H9 (cell line): Measurements from ENCODE around the gene FKBP11. TPM values are rescaled to one million over a fixed set of nuclear protein-coding genes. Genes with fewer than 3 reads are reported as not detected.
"Not testable (repeated sequence)": the region's sequence is repeated elsewhere in the genome, so short reads cannot be mapped to it uniquely, and the experiment has no call there.

ENCODE experiments used
- DNase-seq: peaks from one replicate; pipeline ENCODE4 v3.0.0-alpha.2; 2017
- H2AFZ ChIP-seq: one replicate; pipeline ENCODE4 v1.6.1; 2013; ENCODE audit warnings: mild to moderate bottlenecking, low read length, control low read depth, moderate library complexity
- H2AK5ac ChIP-seq: 2 replicates; pipeline ENCODE4 v1.6.1; 2013; ENCODE audit warnings: low read length, control low read depth, mixed read lengths; ENCODE audit not compliant: insufficient read length
- H2BK120ac ChIP-seq: one replicate; pipeline ENCODE4 v1.6.1; 2013; ENCODE audit warnings: low read depth, mild to moderate bottlenecking, low read length, control low read depth, inconsistent platforms; ENCODE audit not compliant: poor library complexity, severe bottlenecking
- H2BK12ac ChIP-seq: 2 replicates; pipeline ENCODE4 v1.6.1; 2013; ENCODE audit warnings: low read length, control low read depth, mixed read lengths, low read depth; ENCODE audit not compliant: insufficient read length
- H2BK15ac ChIP-seq: 2 replicates; pipeline ENCODE4 v1.6.1; 2013; ENCODE audit warnings: low read depth, low read length, control low read depth
- H2BK20ac ChIP-seq: one replicate; pipeline ENCODE4 v1.6.1; 2013; ENCODE audit warnings: low read depth, mild to moderate bottlenecking, low read length, control low read depth, inconsistent platforms; ENCODE audit not compliant: poor library complexity, severe bottlenecking
- H2BK5ac ChIP-seq: 2 replicates; pipeline ENCODE4 v1.6.1; 2013; ENCODE audit warnings: low read length, control low read depth, mixed read lengths; ENCODE audit not compliant: insufficient read length
- H3K14ac ChIP-seq: 2 replicates; pipeline ENCODE4 v1.6.1; 2013; ENCODE audit warnings: low read length, control low read depth; ENCODE audit not compliant: insufficient read depth
- H3K18ac ChIP-seq: 2 replicates; pipeline ENCODE4 v1.6.1; 2013; ENCODE audit warnings: low read depth, mild to moderate bottlenecking, mixed read lengths, low read length, control low read depth; ENCODE audit not compliant: insufficient read length
- H3K23ac ChIP-seq: 2 replicates; pipeline ENCODE4 v1.6.1; 2013; ENCODE audit warnings: low read length, control low read depth, mixed read lengths, low read depth; ENCODE audit not compliant: insufficient read length
- H3K23me2 ChIP-seq: 2 replicates; pipeline ENCODE4 v1.6.1; 2013; ENCODE audit warnings: low read depth, mild to moderate bottlenecking, mixed read lengths, low read length, control low read depth; ENCODE audit not compliant: insufficient read length, poor library complexity, severe bottlenecking
- H3K27ac ChIP-seq: 2 replicates; pipeline ENCODE4 v1.5.1; 2013; ENCODE audit warnings: low read length, control low read depth, mixed read lengths, low read depth; ENCODE audit not compliant: insufficient read length
- H3K27me3 ChIP-seq: 2 replicates; pipeline ENCODE4 v1.6.1; 2013; ENCODE audit warnings: low read length, control low read depth, inconsistent platforms; ENCODE audit not compliant: insufficient read depth
- H3K4ac ChIP-seq: 2 replicates; pipeline ENCODE4 v1.6.1; 2013; ENCODE audit warnings: low read depth, mild to moderate bottlenecking, control low read depth, inconsistent platforms, low read length, moderate library complexity
- H3K4me1 ChIP-seq: 2 replicates; pipeline ENCODE4 v1.6.1; 2013; ENCODE audit warnings: low read length, control low read depth, inconsistent platforms; ENCODE audit not compliant: insufficient read depth
- H3K4me2 ChIP-seq: 2 replicates; pipeline ENCODE4 v1.6.1; 2013; ENCODE audit warnings: low read length, control low read depth, mixed read lengths; ENCODE audit not compliant: insufficient read length, insufficient read depth
- H3K56ac ChIP-seq: 2 replicates; pipeline ENCODE4 v1.6.1; 2013; ENCODE audit warnings: low read depth, mild to moderate bottlenecking, mixed read lengths, low read length, control low read depth; ENCODE audit not compliant: insufficient read length
- H3K79me1 ChIP-seq: 2 replicates; pipeline ENCODE4 v1.6.1; 2013; ENCODE audit warnings: low read depth, mild to moderate bottlenecking, moderate library complexity, low read length, control low read depth, inconsistent platforms; ENCODE audit not compliant: insufficient read depth, poor library complexity, severe bottlenecking
- H3K79me2 ChIP-seq: 2 replicates; pipeline ENCODE4 v1.6.1; 2013; ENCODE audit warnings: low read length, control low read depth, inconsistent platforms; ENCODE audit not compliant: insufficient read depth
- H3K9ac ChIP-seq: 2 replicates; pipeline ENCODE4 v1.6.1; 2013; ENCODE audit warnings: low read length, control low read depth, mixed read lengths; ENCODE audit not compliant: insufficient read length; ENCODE audit errors: extremely low read depth
- H3K9me3 ChIP-seq: one replicate; pipeline ENCODE4 v1.6.1; 2013; ENCODE audit warnings: low read depth, low read length, inconsistent platforms; ENCODE audit not compliant: control insufficient read depth
- H3T11ph ChIP-seq: one replicate; pipeline ENCODE4 v1.6.1; 2013; ENCODE audit warnings: mild to moderate bottlenecking, low read length, control low read depth, inconsistent platforms
- H4K20me1 ChIP-seq: one replicate; pipeline ENCODE4 v1.6.1; 2013; ENCODE audit not compliant: control insufficient read depth, insufficient read length, insufficient read depth
- H4K5ac ChIP-seq: 2 replicates; pipeline ENCODE4 v1.6.1; 2013; ENCODE audit warnings: low read depth, mild to moderate bottlenecking, mixed read lengths, low read length, control low read depth; ENCODE audit not compliant: insufficient read length
- H4K8ac ChIP-seq: replicated peaks from 2 replicates; pipeline ENCODE4 v1.6.1; 2013; ENCODE audit warnings: low read length, control low read depth, mixed read lengths, low read depth; ENCODE audit not compliant: insufficient read length
- H4K91ac ChIP-seq: 2 replicates; pipeline ENCODE4 v1.6.1; 2013; ENCODE audit warnings: low read depth, mild to moderate bottlenecking, moderate library complexity, mixed read lengths, low read length, control low read depth; ENCODE audit not compliant: insufficient read length
- H3K27ac Mint-ChIP-seq, 3 experiments: 2 replicates in 2 of 3; 3 replicates in 1 of 3; pipeline ENCODE4 v1.8.0; 2020 to 2021; ENCODE audit warnings: mixed read lengths in 3 of 3, mild to moderate bottlenecking in 1 of 3, moderate library complexity in 1 of 3
- H3K27me3 Mint-ChIP-seq: 2 replicates; pipeline ENCODE4 v1.8.0; 2021; ENCODE audit warnings: low read depth, mild to moderate bottlenecking, moderate library complexity, mixed read lengths
- H3K36me3 Mint-ChIP-seq, 3 experiments: 2 replicates in 2 of 3; 3 replicates in 1 of 3; pipeline ENCODE4 v1.8.0; 2020 to 2021; ENCODE audit warnings: low read depth in 3 of 3, mixed read lengths in 3 of 3; ENCODE audit not compliant: insufficient read depth in 1 of 3
- H3K4me1 Mint-ChIP-seq, 2 experiments: 2 replicates each; pipeline ENCODE4 v1.8.0; 2020; ENCODE audit warnings: mixed read lengths in 2 of 2
- H3K4me3 Mint-ChIP-seq, 2 experiments: 2 replicates in 1 of 2; 3 replicates in 1 of 2; pipeline ENCODE4 v1.8.0; 2020 to 2021; ENCODE audit warnings: mild to moderate bottlenecking in 2 of 2, mixed read lengths in 2 of 2, moderate library complexity in 1 of 2
- H3K9me3 Mint-ChIP-seq, 2 experiments: 2 replicates in 1 of 2; 3 replicates in 1 of 2; pipeline ENCODE4 v1.8.0; 2020; ENCODE audit warnings: mild to moderate bottlenecking in 2 of 2, mixed read lengths in 2 of 2, moderate library complexity in 1 of 2
- WGBS: extraction: QIAGEN DNeasy Blood & Tissue Kit; methylation state at CpG from one replicate; pipeline ENCODE4 v1.1.7; 2013; ENCODE audit warnings: missing lambda C conversion rate, low lambda C conversion rate, mixed read lengths; ENCODE audit not compliant: insufficient read length; ENCODE audit errors: extremely low coverage; 5-methylcytosine and 5-hydroxymethylcytosine counted together
- total RNA-seq: library from RNA; stranded (reverse); gene quantifications from 2 replicates; pipeline ENCODE4 v1.2.1, GENCODE V29; 2021
- TF ChIP-seq, protein P1 (sequence below): fragments of 200-600 bp; sonication (generic); conservative IDR thresholded peaks from 3 replicates; pipeline ENCODE4 v1.8.0; 2021; ENCODE audit warnings: antibody characterized with exemption, mild to moderate bottlenecking

FKBP11 gene
- total RNA-seq, 1 experiment from 2014 or later: 40.8 TPM

DNA sequence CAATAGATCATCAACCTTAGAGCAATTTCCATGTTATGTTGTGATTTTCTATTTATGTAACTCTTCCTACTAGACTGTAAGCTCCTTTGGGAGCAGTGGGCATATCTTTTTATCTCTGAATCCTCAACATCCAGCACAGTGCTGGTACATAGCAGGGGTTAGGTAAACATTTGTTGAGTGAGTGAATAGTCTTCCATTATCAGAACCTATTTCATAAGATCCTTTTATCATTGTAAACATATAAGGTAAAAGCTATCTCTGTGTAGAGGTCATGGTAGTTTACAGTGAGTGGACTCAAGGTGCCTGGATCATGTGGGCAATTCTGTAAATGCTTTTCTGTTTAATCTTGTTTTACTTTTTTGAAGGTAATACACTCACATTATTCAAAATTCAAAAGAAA, 15.1 kb downstream of the FKBP11 start:
- no peak overlapping the region for H2BK20ac ChIP-seq
- Mint-ChIP-seq H3K27me3 (peaks cover 16% of the 10 kb centered on the region), H3K4me3 (no peak overlapping the region), H3K4me1 (no peaks in the 10 kb centered on the region), H3K9me3 (no peaks in the 10 kb centered on the region), H3K27ac (no peak overlapping the region), H3K36me3 (no peaks in the 10 kb centered on the region)
- H3K9me3 ChIP-seq: no peaks in the 10 kb centered on the region
- no peak overlapping the region for H4K8ac ChIP-seq
- H3K4ac ChIP-seq: no peak overlapping the region
- no peak overlapping the region for H4K5ac ChIP-seq
- no peaks in the 10 kb centered on the region for H3K79me2 ChIP-seq
- no peak overlapping the region for H4K91ac ChIP-seq
- H3K4me2 ChIP-seq: no peak overlapping the region
- H2BK5ac ChIP-seq: no peak overlapping the region
- H2AFZ ChIP-seq: no peak overlapping the region
- H2BK15ac ChIP-seq: no peak overlapping the region
- H3K23ac ChIP-seq: no peak overlapping the region
- no peak overlapping the region for H3K14ac ChIP-seq
- no peak for DNase-seq
- no peak overlapping the region for H3K9ac ChIP-seq
- H3K4me1 ChIP-seq: no peaks in the 10 kb centered on the region
- TF ChIP-seq, protein P1, sequence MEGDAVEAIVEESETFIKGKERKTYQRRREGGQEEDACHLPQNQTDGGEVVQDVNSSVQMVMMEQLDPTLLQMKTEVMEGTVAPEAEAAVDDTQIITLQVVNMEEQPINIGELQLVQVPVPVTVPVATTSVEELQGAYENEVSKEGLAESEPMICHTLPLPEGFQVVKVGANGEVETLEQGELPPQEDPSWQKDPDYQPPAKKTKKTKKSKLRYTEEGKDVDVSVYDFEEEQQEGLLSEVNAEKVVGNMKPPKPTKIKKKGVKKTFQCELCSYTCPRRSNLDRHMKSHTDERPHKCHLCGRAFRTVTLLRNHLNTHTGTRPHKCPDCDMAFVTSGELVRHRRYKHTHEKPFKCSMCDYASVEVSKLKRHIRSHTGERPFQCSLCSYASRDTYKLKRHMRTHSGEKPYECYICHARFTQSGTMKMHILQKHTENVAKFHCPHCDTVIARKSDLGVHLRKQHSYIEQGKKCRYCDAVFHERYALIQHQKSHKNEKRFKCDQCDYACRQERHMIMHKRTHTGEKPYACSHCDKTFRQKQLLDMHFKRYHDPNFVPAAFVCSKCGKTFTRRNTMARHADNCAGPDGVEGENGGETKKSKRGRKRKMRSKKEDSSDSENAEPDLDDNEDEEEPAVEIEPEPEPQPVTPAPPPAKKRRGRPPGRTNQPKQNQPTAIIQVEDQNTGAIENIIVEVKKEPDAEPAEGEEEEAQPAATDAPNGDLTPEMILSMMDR: no peak
- H2BK120ac ChIP-seq: no peak overlapping the region
- no peak overlapping the region for H3K27ac ChIP-seq
- H3K23me2 ChIP-seq: no peaks in the 10 kb centered on the region
- H4K20me1 ChIP-seq: no peaks in the 10 kb centered on the region
- no peaks in the 10 kb centered on the region for H3K79me1 ChIP-seq
- H2AK5ac ChIP-seq: no peak overlapping the region
- no peak overlapping the region for H3T11ph ChIP-seq
- H3K56ac ChIP-seq: no peak overlapping the region
- H2BK12ac ChIP-seq: no peak overlapping the region
- H3K27me3 ChIP-seq: no peaks in the 10 kb centered on the region
- H3K18ac ChIP-seq: no peak overlapping the region

DNA sequence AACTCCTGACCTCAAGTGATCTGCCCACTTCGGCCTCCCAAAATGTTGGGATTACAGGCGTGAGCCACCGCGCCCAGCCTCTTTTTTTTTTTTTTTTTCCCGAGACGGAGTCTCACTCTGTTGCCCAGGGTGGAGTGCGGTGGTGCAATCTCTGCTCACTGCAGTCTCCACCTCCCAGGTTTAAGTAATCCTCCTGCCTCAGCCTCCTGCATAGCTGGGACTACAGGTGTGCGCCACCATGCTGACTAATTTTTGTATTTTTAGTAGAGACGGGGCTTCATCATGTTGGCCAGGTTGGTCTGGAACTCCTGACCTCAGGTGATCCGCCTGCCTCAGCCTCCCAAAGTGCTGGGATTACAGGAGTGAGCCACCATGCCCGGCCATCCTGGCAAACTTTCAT, 15.6 kb downstream of the FKBP11 start:
- not testable (repeated sequence) for H3K27me3 ChIP-seq, H3K79me1 ChIP-seq, H4K20me1 ChIP-seq, H4K8ac ChIP-seq, H3T11ph ChIP-seq, H3K4ac ChIP-seq, H2BK15ac ChIP-seq, H2BK5ac ChIP-seq, H3K4me3 Mint-ChIP-seq, H3K36me3 Mint-ChIP-seq, H2BK120ac ChIP-seq, H3K23ac ChIP-seq, H3K14ac ChIP-seq, H3K27ac Mint-ChIP-seq, H3K4me1 ChIP-seq, H2BK12ac ChIP-seq, H3K27ac ChIP-seq, H3K23me2 ChIP-seq, H4K91ac ChIP-seq, H3K9me3 Mint-ChIP-seq, H2BK20ac ChIP-seq, H3K18ac ChIP-seq, H3K79me2 ChIP-seq, H3K4me1 Mint-ChIP-seq, H3K9me3 ChIP-seq, H3K4me2 ChIP-seq, DNase-seq, H2AFZ ChIP-seq, H2AK5ac ChIP-seq, H3K56ac ChIP-seq, H4K5ac ChIP-seq, H3K9ac ChIP-seq
- no CpG with 5 or more reads among the region's 11 CpGs for WGBS
- peaks cover 17% of the 10 kb centered on the region for H3K27me3 Mint-ChIP-seq
